Inferior parietal cortex (tissue), 1 donor: ENCODE results near the gene TNS1.

Experiments
- DNase-seq: peaks from one replicate; pipeline ENCODE4 v3.0.0-alpha.2; 2016; ENCODE audit errors: extremely low spot score

TNS1 gene

GRCh38 chr2:217899231-217900009 lies 103.4 kb downstream of the TNS1 start:
- DNase-seq = no peak

DNA sequence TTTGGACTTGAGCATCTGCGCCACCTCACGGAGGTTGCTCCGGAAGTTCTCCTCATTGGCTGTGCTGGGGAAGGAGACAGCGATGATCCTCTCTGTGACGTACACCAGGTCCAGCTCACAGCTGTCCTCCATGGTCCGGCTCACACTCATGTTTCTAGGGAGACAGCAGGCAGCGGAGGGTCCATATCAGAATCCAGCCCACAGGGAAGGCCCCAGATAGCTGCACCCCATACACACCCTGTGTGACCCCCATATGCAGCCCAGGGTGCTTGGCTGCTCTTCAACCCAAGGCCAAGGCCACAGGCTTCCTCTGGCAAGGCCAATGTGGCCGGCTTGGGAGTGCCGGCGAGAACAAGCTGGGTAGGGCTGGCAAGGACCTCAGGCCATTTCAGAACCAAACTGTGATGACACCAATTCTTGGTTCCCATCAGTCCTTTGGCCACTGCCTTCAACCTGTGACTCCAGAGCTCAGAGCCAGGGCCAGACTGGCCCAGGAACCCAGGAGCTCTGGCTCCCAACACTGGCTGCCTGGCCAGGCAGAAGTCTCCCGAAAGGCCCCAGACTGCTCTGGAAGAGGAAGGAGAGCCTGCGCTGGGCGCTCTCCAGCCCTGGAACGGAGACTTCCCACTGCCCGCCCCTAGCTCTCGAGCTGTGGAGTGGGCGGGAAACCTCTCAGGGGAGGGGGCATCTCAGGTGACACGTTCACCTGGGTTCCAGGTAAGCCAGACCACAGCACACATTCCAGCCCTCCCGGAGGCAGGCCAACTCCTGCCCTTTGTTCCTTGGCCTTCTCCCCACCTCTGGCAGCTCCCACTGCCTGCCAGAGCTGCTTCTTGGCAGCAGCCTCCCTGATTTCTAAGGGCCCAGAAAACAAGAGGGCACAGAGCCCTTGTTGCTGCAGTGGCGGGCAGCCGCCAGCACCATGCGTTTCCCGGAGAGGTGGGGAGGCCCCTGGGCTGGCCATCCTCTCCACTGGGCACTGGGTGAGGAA lies 104.7 kb downstream of the TNS1 start:
- DNase-seq = no peak

GRCh38 chr2:217897091-217897715 lies 105.6 kb downstream of the TNS1 start:
- DNase-seq = no peak

- no peak for DNase-seq
These were observed 107.6 kb downstream of the TNS1 start for GRCh38 chr2:217895070-217895635.

DNA sequence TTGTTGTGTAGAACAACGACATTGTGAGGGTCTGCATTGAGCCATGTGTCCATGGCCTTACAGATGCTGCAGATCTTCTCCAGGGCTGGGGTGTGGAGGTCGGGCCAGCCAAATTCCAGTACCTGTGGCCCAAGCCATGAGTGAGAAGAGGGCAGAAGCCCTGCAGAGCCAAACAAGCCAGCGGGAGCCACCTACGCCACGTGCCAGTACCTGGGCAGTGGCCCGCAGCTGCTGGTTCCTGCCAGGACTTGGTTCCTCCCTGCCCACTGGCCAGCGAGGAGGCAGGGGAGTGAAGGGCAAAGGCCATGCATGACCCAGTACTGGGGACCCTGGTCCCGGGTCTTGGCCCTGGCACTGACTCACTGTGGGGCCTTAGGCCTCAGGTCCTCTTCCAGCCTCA lies 109.4 kb downstream of the TNS1 start:
- no peak for DNase-seq

GRCh38 chr2:217892560-217892959 lies 110.2 kb downstream of the TNS1 start:
- no peak for DNase-seq

DNA sequence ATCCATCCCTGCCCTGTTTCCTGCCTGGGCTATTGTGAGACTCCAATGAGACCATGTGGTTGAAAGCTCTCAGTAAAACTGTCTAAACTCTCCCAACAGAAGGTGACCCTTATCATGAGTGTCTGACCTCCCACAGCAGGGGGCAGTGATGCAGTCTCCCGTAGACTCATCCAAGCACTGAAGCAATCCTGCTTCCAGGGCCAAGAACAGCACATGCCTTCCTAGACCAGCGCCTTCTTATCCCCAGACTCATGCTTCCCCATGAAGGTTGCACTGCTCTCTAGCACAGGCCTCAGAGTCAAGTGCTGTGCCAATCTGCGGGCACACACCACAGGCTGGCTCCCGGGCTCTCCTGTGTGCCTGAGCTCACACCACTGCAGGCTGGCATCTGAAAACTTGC lies 112.3 kb downstream of the TNS1 start:
- no peak for DNase-seq

GRCh38 chr2:217889656-217890055 lies 113.1 kb downstream of the TNS1 start:
- no peak for DNase-seq

- DNase-seq = no peak
These were observed 114.7 kb downstream of the TNS1 start for GRCh38 chr2:217887841-217888701.

GRCh38 chr2:217886720-217887309 lies 116.0 kb downstream of the TNS1 start:
- DNase-seq = peak; percentile 87

GRCh38 chr2:217886091-217886490 lies 116.7 kb downstream of the TNS1 start:
- DNase-seq = no peak

DNA sequence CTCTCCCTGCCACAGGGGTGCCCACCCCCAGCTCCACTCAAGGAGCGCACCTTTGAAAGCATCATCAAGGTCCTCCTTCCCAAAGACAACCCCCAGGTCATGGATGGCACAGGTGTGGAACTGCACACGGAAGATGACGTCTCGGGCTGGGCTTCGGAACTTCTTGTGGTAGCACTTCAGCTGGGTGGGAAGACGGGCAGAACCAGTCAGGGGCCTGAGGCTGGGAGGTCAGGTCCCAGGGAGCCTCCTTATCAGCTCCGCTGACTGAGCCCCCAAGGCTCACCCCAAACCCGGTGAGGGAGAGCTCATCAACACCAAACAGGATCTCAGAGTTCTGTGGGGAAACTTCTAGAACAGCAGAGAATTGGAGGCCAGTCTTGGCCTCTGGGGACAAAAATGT lies 117.8 kb downstream of the TNS1 start:
- DNase-seq = no peak

- DNase-seq = no peak
These were observed 121.9 kb downstream of the TNS1 start for GRCh38 chr2:217880891-217881290.

GRCh38 chr2:217880287-217880889 lies 122.4 kb downstream of the TNS1 start:
- DNase-seq = no peak

- no peak for DNase-seq
These were observed 123.7 kb downstream of the TNS1 start for GRCh38 chr2:217878915-217879590.

GRCh38 chr2:217877866-217878265 lies 124.9 kb downstream of the TNS1 start:
- DNase-seq = no peak

GRCh38 chr2:217876253-217876570 lies 126.6 kb downstream of the TNS1 start:
- DNase-seq = no peak

- no peak for DNase-seq
These were observed 127.1 kb downstream of the TNS1 start for GRCh38 chr2:217875556-217876252.

GRCh38 chr2:217875138-217875537 lies 127.7 kb downstream of the TNS1 start:
- DNase-seq = no peak
